ENCODE measurements around the gene PLPP7. TPM values are rescaled to one million over a fixed set of nuclear protein-coding genes. Genes with fewer than 3 reads are reported as not detected.

PLPP7 gene
- total and polyA plus RNA-seq, 3 experiments from 2014 or later, result not detected

- DNase-seq, result peak in 3 of 5 donors; percentile 43 to 58 (median 47)
Observed at GRCh38 chr9:131278702-131279111, 10.8 kb upstream of the PLPP7 start.

DNA sequence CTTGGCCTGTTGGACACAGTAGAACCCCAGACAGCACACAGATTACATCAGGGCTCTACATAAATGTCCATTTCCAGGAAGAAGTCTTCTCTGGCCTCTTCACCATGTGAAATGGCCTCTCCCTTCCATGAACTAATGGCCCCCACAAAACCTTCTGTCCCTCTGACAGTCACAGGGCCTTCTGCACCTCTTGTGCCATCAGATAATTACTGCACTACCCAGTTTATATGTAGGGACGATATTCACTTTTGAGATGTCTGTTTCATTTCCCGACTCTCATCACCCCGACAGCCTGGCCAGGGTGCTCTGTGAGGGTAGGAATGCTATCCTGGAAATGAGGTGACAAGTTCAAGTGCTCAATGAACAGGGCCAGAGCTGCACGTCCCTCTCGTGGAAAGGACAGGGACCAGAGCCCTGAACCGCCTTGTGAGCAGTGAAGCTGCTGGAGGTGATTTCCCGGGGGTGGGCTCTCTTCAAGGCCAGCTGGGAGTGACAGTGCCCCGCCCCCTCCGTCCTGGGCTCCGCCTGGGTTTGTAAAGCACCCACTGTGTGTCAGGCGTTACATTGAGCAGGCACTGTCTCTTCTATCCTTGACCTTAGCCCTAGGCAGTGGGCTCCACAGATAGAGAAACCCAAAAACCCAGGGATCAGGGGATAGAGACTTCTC, 10.2 kb upstream of the PLPP7 start:
- Mint-ChIP-seq H3K4me3 (peak overlapping the region; percentile 79 to 94 (median 88)), H3K9me3 (peaks cover 0 to 1% (median 0%) of the 10 kb centered on the region in 5 donors)

More at GRCh38 chr9:131278702-131279111, 10.8 kb upstream of the PLPP7 start:
- Mint-ChIP-seq H3K4me1 (peaks cover 25 to 38% (median 30%) of the 10 kb centered on the region in 3 donors), H3K27ac (peak overlapping the region; percentile 87 to 98 (median 95)), H3K9me3 (peaks cover 0 to 1% (median 0%) of the 10 kb centered on the region in 5 donors), H3K4me3 (peak overlapping the region; percentile 79 to 94 (median 88)), H3K27me3 (peaks cover 0 to 2% of the 10 kb centered on the region in 2 donors), H3K36me3 (peaks cover 0 to 29% (median 6%) of the 10 kb centered on the region in 3 donors)
- ChIA-PET POLR2A (interaction anchor here (1.0 to 2.4 kb wide), 7 partner anchors 9 to 95 kb away, joined by 3 to 18 read pairs (median 7); no protein-coding TSS in a partner anchor), CTCF (interaction anchor here (0.7 to 2.3 kb wide), 5 partner anchors 10 to 57 kb away, joined by 3 to 8 read pairs (median 5); no protein-coding TSS in a partner anchor)
- Histone ChIP-seq H3K4me1 (ENCODE audit: insufficient read depth, low read length) (peaks cover 26% of the 10 kb centered on the region), H3K27ac (ENCODE audit: low read depth, low read length) (peak overlapping the region; percentile 60), H3K4me3 (ENCODE audit: low read length) (peak overlapping the region; percentile 52), H3K27me3 (ENCODE audit: insufficient read depth, low read length, poor library complexity, severe bottlenecking) (no peaks in the 10 kb centered on the region), H3K36me3 (ENCODE audit: insufficient read depth, low read length) (peaks cover 4% of the 10 kb centered on the region), H3K9me3 (ENCODE audit: low read length) (no peaks in the 10 kb centered on the region)

DNA sequence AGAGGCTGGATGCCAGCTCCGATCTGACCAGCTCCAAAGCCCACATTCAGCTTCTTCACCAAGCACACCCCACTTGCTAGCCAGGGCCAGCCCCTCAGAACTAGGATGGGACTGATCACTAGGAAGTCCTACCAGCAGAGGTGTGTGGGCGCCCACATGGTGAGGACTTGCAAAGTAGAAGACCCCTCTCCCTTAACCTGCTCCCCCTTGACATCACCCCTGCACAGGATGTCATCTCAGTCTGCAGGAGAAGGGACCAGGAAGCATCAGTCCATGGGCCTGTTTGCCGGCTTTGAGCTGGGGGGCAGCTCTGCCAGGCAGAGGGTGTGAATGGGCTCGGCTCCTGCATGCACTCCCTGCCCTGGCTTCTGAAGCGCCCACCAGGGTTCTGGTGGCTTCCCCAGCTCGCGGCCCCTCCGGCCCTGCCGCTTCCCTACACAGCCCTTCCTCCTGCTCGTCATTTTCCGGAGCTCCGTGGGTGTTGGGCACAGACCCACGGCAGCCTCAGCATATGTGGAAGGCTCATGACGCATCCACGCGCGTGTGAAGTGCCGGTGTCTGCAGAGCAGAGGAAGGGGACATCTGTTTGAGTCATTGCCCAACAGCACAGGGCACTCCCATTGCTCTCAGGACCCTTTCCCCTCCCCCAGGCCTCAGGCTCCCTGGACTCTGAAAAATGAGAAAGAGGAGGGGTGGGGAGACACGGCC, 9.5 kb upstream of the PLPP7 start:
- Mint-ChIP-seq H3K36me3 (peaks cover 0 to 16% (median 0%) of the 10 kb centered on the region in 3 donors), H3K4me1 (peaks cover 25 to 38% (median 32%) of the 10 kb centered on the region in 3 donors), H3K27me3 (peaks cover 0 to 2% of the 10 kb centered on the region in 2 donors), H3K27ac (peak overlapping the region in 4 of 8 donors; percentile 29 to 97 (median 93)), H3K4me3 (peak overlapping the region in 3 of 7 donors; percentile 41 to 79 (median 44)), H3K9me3 (peaks cover 0 to 1% (median 0%) of the 10 kb centered on the region in 5 donors)
- ChIA-PET POLR2A (interaction anchor here (2.4 kb wide), 1 partner anchor 10 kb away, joined by 16 read pairs; no protein-coding TSS in a partner anchor), CTCF (interaction anchor here (0.8 to 2.3 kb wide), 6 partner anchors 21 to 98 kb away, joined by 3 to 8 read pairs (median 3); no protein-coding TSS in a partner anchor)
- Histone ChIP-seq H3K4me3 (ENCODE audit: low read length) (no peak overlapping the region), H3K4me1 (ENCODE audit: insufficient read depth, low read length) (peaks cover 26% of the 10 kb centered on the region), H3K27ac (ENCODE audit: low read depth, low read length) (no peak overlapping the region), H3K36me3 (ENCODE audit: insufficient read depth, low read length) (peaks cover 4% of the 10 kb centered on the region), H3K9me3 (ENCODE audit: low read length) (no peaks in the 10 kb centered on the region), H3K27me3 (ENCODE audit: insufficient read depth, low read length, poor library complexity, severe bottlenecking) (no peaks in the 10 kb centered on the region)
- no peak for DNase-seq

More for the DNA sequence above, 10.2 kb upstream of the PLPP7 start:
- Histone ChIP-seq H3K27ac (ENCODE audit: low read depth, low read length) (no peak overlapping the region), H3K4me3 (ENCODE audit: low read length) (peak overlapping the region; percentile 52), H3K4me1 (ENCODE audit: insufficient read depth, low read length) (peaks cover 26% of the 10 kb centered on the region), H3K36me3 (ENCODE audit: insufficient read depth, low read length) (peaks cover 4% of the 10 kb centered on the region), H3K27me3 (ENCODE audit: insufficient read depth, low read length, poor library complexity, severe bottlenecking) (no peaks in the 10 kb centered on the region), H3K9me3 (ENCODE audit: low read length) (no peaks in the 10 kb centered on the region)
- H3K27me3 Mint-ChIP-seq, result peaks cover 0 to 2% of the 10 kb centered on the region in 2 donors
- peaks cover 25 to 38% (median 32%) of the 10 kb centered on the region in 3 donors for H3K4me1 Mint-ChIP-seq
- ChIA-PET CTCF (interaction anchor here (0.7 to 2.3 kb wide), 8 partner anchors 10 to 97 kb away, joined by 3 to 8 read pairs (median 4); no protein-coding TSS in a partner anchor), POLR2A (interaction anchor here (1.1 to 2.4 kb wide), 4 partner anchors 10 to 41 kb away, joined by 3 to 18 read pairs (median 14); no protein-coding TSS in a partner anchor)
- peak overlapping the region; percentile 87 to 97 (median 92) for H3K27ac Mint-ChIP-seq
- DNase-seq, result no peak
- peaks cover 0 to 23% (median 4%) of the 10 kb centered on the region in 3 donors for H3K36me3 Mint-ChIP-seq

DNA sequence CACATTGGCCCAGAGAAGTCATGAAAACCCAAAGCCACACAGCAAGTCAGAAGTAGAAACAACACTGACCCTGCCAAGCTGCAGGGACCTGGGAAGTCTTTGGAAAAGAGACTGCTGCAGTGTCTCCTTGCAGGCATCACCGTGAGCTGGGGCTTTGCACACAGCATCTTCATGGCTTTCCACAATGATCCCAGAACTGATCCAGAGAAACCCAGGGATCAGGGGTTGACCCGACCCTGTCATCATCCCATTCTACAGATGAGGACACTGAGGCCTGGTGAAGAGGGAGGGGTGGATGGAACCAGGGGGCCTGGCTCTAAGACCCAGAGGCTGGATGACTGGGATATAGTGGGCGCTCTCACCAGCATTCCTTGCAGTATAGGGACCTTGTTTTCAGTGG, 8.9 kb upstream of the PLPP7 start:
- Histone ChIP-seq H3K4me1 (ENCODE audit: insufficient read depth, low read length) (peaks cover 26% of the 10 kb centered on the region), H3K27ac (ENCODE audit: low read depth, low read length) (no peak overlapping the region), H3K27me3 (ENCODE audit: insufficient read depth, low read length, poor library complexity, severe bottlenecking) (no peaks in the 10 kb centered on the region), H3K36me3 (ENCODE audit: insufficient read depth, low read length) (no peaks in the 10 kb centered on the region), H3K4me3 (ENCODE audit: low read length) (no peak overlapping the region), H3K9me3 (ENCODE audit: low read length) (no peaks in the 10 kb centered on the region)
- H3K4me3 Mint-ChIP-seq, result no peak overlapping the region
- H3K27ac Mint-ChIP-seq, result peak overlapping the region in 1 of 8 donors; percentile 19
- H3K36me3 Mint-ChIP-seq, result peaks cover 0 to 10% (median 0%) of the 10 kb centered on the region in 3 donors
- POLR2A ChIA-PET, result no interaction called here
- H3K27me3 Mint-ChIP-seq, result peaks cover 0 to 2% of the 10 kb centered on the region in 2 donors
- H3K4me1 Mint-ChIP-seq, result peaks cover 25 to 38% (median 32%) of the 10 kb centered on the region in 3 donors
- DNase-seq, result no peak
- CTCF ChIA-PET, result interaction anchor here (0.8 to 1.4 kb wide), 2 partner anchors 20 to 44 kb away, joined by 3 read pairs; no protein-coding TSS in a partner anchor
- peaks cover 0 to 1% (median 0%) of the 10 kb centered on the region in 5 donors for H3K9me3 Mint-ChIP-seq

GRCh38 chr9:131281119-131281965, 8.2 kb upstream of the PLPP7 start:
- Mint-ChIP-seq H3K27ac (peak overlapping the region in 3 of 8 donors; percentile 19 to 67 (median 62)), H3K27me3 (no peaks in the 10 kb centered on the region), H3K4me1 (peaks cover 25 to 38% (median 32%) of the 10 kb centered on the region in 3 donors), H3K36me3 (peaks cover 0 to 3% (median 0%) of the 10 kb centered on the region in 3 donors), H3K9me3 (peaks cover 0 to 1% (median 0%) of the 10 kb centered on the region in 5 donors), H3K4me3 (peak overlapping the region; percentile 5 to 72 (median 61))
- POLR2A ChIA-PET, result interaction anchor here (0.6 kb wide), 1 partner anchor 92 kb away, joined by 3 read pairs; no protein-coding TSS in a partner anchor
- Histone ChIP-seq H3K36me3 (ENCODE audit: insufficient read depth, low read length) (no peaks in the 10 kb centered on the region), H3K9me3 (ENCODE audit: low read length) (no peaks in the 10 kb centered on the region), H3K4me3 (ENCODE audit: low read length) (no peak overlapping the region), H3K27me3 (ENCODE audit: insufficient read depth, low read length, poor library complexity, severe bottlenecking) (no peaks in the 10 kb centered on the region), H3K27ac (ENCODE audit: low read depth, low read length) (no peak overlapping the region), H3K4me1 (ENCODE audit: insufficient read depth, low read length) (peaks cover 26% of the 10 kb centered on the region)
- no peak for DNase-seq
- CTCF ChIA-PET, result no interaction called here

DNA sequence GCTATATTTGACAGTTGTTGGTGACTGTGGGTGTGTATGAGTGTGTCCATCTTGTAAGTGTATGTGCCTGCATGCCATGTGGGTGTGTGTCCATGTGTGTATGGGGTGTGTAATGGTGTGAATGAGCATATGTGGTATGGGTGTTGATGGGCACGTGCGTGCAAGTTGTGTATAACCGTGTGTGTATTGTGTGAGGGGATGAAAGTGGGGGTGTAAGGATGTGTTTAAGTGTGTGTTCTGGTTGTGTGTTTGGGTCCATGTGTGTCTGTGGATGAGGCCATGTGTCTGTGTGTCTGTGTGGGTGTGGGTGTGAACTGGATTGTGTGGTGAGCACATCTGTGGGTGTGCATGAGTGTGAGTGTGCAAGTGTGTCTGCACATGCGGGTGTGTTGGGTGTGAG, 7.3 kb upstream of the PLPP7 start:
- peak overlapping the region in 5 of 8 donors; percentile 2 to 67 (median 62) for H3K27ac Mint-ChIP-seq
- CTCF ChIA-PET, result no interaction called here

More for the DNA sequence above, 7.3 kb upstream of the PLPP7 start:
- Histone ChIP-seq H3K9me3 (ENCODE audit: low read length) (no peaks in the 10 kb centered on the region), H3K27ac (ENCODE audit: low read depth, low read length) (no peak overlapping the region), H3K4me1 (ENCODE audit: insufficient read depth, low read length) (peaks cover 26% of the 10 kb centered on the region), H3K4me3 (ENCODE audit: low read length) (no peak overlapping the region), H3K36me3 (ENCODE audit: insufficient read depth, low read length) (no peaks in the 10 kb centered on the region), H3K27me3 (ENCODE audit: insufficient read depth, low read length, poor library complexity, severe bottlenecking) (no peaks in the 10 kb centered on the region)
- Mint-ChIP-seq H3K9me3 (peaks cover 0 to 1% (median 0%) of the 10 kb centered on the region in 5 donors), H3K4me3 (peak overlapping the region; percentile 14 to 72 (median 61)), H3K4me1 (peaks cover 25 to 38% (median 32%) of the 10 kb centered on the region in 3 donors), H3K36me3 (peaks cover 0 to 2% (median 0%) of the 10 kb centered on the region in 3 donors), H3K27me3 (no peaks in the 10 kb centered on the region)
- POLR2A ChIA-PET, result no interaction called here
- DNase-seq, result no peak
